ENCODE data around the gene BPGM. TPM values are rescaled to one million over a fixed set of nuclear protein-coding genes. Genes with fewer than 3 reads are reported as not detected.
"Not testable (repeated sequence)": the region's sequence is repeated elsewhere in the genome, so short reads cannot be mapped to it uniquely, and the experiment has no call there.

The BPGM gene
- total RNA-seq, 2 donors from 2014 or later: 22.3 to 27.7 TPM

- Mint-ChIP-seq H3K27ac (no peak overlapping the region), H3K36me3 (ENCODE audit: insufficient read depth in 2 of 2) (peaks cover 18 to 22% of the 10 kb centered on the region in 2 donors), H3K4me3 (no peak overlapping the region), H3K4me1 (ENCODE audit: low read depth) (peaks cover 35% of the 10 kb centered on the region), H3K9me3 (peaks cover 5 to 6% of the 10 kb centered on the region in 2 donors), H3K27me3 (ENCODE audit: low read depth) (no peaks in the 10 kb centered on the region)
- no peak for ATAC-seq (replicated peaks in 1 of 2)
- DNase-seq: no peak
Observed at GRCh38 chr7:134660242-134660785, 13.7 kb downstream of the BPGM start.

- H3K4me1 Mint-ChIP-seq (ENCODE audit: low read depth): peaks cover 36% of the 10 kb centered on the region
- H3K27ac Mint-ChIP-seq: peak overlapping the region; percentile 21
- peaks cover 16 to 22% of the 10 kb centered on the region in 2 donors for H3K36me3 Mint-ChIP-seq (ENCODE audit: insufficient read depth in 2 of 2)
- DNase-seq: no peak
- no peaks in the 10 kb centered on the region for H3K27me3 Mint-ChIP-seq (ENCODE audit: low read depth)
- peak in 1 of 2 donors; percentile 23 for ATAC-seq (replicated peaks in 1 of 2)
- H3K4me3 Mint-ChIP-seq: peak overlapping the region in 1 of 2 donors; percentile 14
- peaks cover 5% of the 10 kb centered on the region in 2 donors for H3K9me3 Mint-ChIP-seq
Observed at GRCh38 chr7:134660961-134661376, 14.3 kb downstream of the BPGM start.

GRCh38 chr7:134662166-134662870 is 15.7 kb downstream of the BPGM start:
- peak overlapping the region; percentile 13 for H3K27ac Mint-ChIP-seq
- DNase-seq (no peak), ATAC-seq (replicated peaks in 1 of 2) (peak in 1 of 2 donors; percentile 25)
- peaks cover 10 to 15% of the 10 kb centered on the region in 2 donors for H3K36me3 Mint-ChIP-seq (ENCODE audit: insufficient read depth in 2 of 2)
- H3K27me3 Mint-ChIP-seq (ENCODE audit: low read depth): no peaks in the 10 kb centered on the region
- H3K4me3 Mint-ChIP-seq: peak overlapping the region in 1 of 2 donors; percentile 4
- no peaks in the 10 kb centered on the region for H3K9me3 Mint-ChIP-seq
- H3K4me1 Mint-ChIP-seq (ENCODE audit: low read depth): peaks cover 38% of the 10 kb centered on the region

GRCh38 chr7:134662871-134663205 is 16.2 kb downstream of the BPGM start:
- Mint-ChIP-seq H3K27me3 (ENCODE audit: low read depth) (no peaks in the 10 kb centered on the region), H3K27ac (no peak overlapping the region), H3K36me3 (ENCODE audit: insufficient read depth in 2 of 2) (peaks cover 10 to 15% of the 10 kb centered on the region in 2 donors), H3K9me3 (no peaks in the 10 kb centered on the region), H3K4me1 (ENCODE audit: low read depth) (peaks cover 38% of the 10 kb centered on the region), H3K4me3 (no peak overlapping the region)
- ATAC-seq (replicated peaks in 1 of 2) (no peak), DNase-seq (no peak)

- Mint-ChIP-seq H3K36me3 (ENCODE audit: insufficient read depth in 2 of 2) (peaks cover 10 to 15% of the 10 kb centered on the region in 2 donors), H3K4me1 (ENCODE audit: low read depth) (peaks cover 55% of the 10 kb centered on the region)
- H3K9me3 Mint-ChIP-seq; DNase-seq; H3K27me3 Mint-ChIP-seq (ENCODE audit: low read depth); ATAC-seq (replicated peaks in 1 of 2); H3K27ac Mint-ChIP-seq; H3K4me3 Mint-ChIP-seq: not testable (repeated sequence)
Observed at GRCh38 chr7:134665045-134665444, 18.4 kb downstream of the BPGM start.

- peak overlapping the region; percentile 89 for H3K27ac Mint-ChIP-seq
- H3K27me3 Mint-ChIP-seq (ENCODE audit: low read depth): no peaks in the 10 kb centered on the region
- ATAC-seq (replicated peaks in 1 of 2) (peak; percentile 82 to 83), DNase-seq (no peak)
- peaks cover 10 to 13% of the 10 kb centered on the region in 2 donors for H3K36me3 Mint-ChIP-seq (ENCODE audit: insufficient read depth in 2 of 2)
- peaks cover 50% of the 10 kb centered on the region for H3K4me1 Mint-ChIP-seq (ENCODE audit: low read depth)
- no peaks in the 10 kb centered on the region for H3K9me3 Mint-ChIP-seq
- peak overlapping the region; percentile 4 to 66 for H3K4me3 Mint-ChIP-seq
Observed at GRCh38 chr7:134667899-134668298, 21.2 kb downstream of the BPGM start.

GRCh38 chr7:134669388-134669787 is 22.7 kb downstream of the BPGM start:
- H3K27ac Mint-ChIP-seq: peak overlapping the region; percentile 94
- DNase-seq (no peak), ATAC-seq (replicated peaks in 1 of 2) (peak; percentile 40 to 58)
- H3K4me1 Mint-ChIP-seq (ENCODE audit: low read depth): peaks cover 44% of the 10 kb centered on the region
- peak overlapping the region; percentile 66 to 71 for H3K4me3 Mint-ChIP-seq
- no peaks in the 10 kb centered on the region for H3K9me3 Mint-ChIP-seq
- no peaks in the 10 kb centered on the region for H3K27me3 Mint-ChIP-seq (ENCODE audit: low read depth)
- H3K36me3 Mint-ChIP-seq (ENCODE audit: insufficient read depth in 2 of 2): peaks cover 9 to 11% of the 10 kb centered on the region in 2 donors

- ATAC-seq (replicated peaks in 1 of 2): peak; percentile 81 to 82
- H3K9me3 Mint-ChIP-seq: no peaks in the 10 kb centered on the region
- peak overlapping the region; percentile 94 for H3K27ac Mint-ChIP-seq
- DNase-seq: peak; percentile 69 to 71
- peaks cover 5 to 9% of the 10 kb centered on the region in 2 donors for H3K36me3 Mint-ChIP-seq (ENCODE audit: insufficient read depth in 2 of 2)
- H3K4me1 Mint-ChIP-seq (ENCODE audit: low read depth): peaks cover 44% of the 10 kb centered on the region
- H3K27me3 Mint-ChIP-seq (ENCODE audit: low read depth): no peaks in the 10 kb centered on the region
- peak overlapping the region; percentile 66 to 71 for H3K4me3 Mint-ChIP-seq
Observed at GRCh38 chr7:134669845-134670373, 23.3 kb downstream of the BPGM start.

GRCh38 chr7:134671609-134672008 is 25.0 kb downstream of the BPGM start:
- no peak for ATAC-seq (replicated peaks in 1 of 2)
- no peak for DNase-seq
- Mint-ChIP-seq H3K27ac (no peak overlapping the region), H3K4me1 (ENCODE audit: low read depth) (peaks cover 38% of the 10 kb centered on the region), H3K9me3 (no peaks in the 10 kb centered on the region), H3K27me3 (ENCODE audit: low read depth) (no peaks in the 10 kb centered on the region), H3K36me3 (ENCODE audit: insufficient read depth in 2 of 2) (peaks cover 0 to 7% of the 10 kb centered on the region in 2 donors), H3K4me3 (no peak overlapping the region)

- H3K4me3 Mint-ChIP-seq: no peak overlapping the region
- H3K4me1 Mint-ChIP-seq (ENCODE audit: low read depth): peaks cover 22% of the 10 kb centered on the region
- no peak for DNase-seq
- peaks cover 0 to 10% of the 10 kb centered on the region in 2 donors for H3K36me3 Mint-ChIP-seq (ENCODE audit: insufficient read depth in 2 of 2)
- H3K9me3 Mint-ChIP-seq: no peaks in the 10 kb centered on the region
- ATAC-seq (replicated peaks in 1 of 2): no peak
- H3K27me3 Mint-ChIP-seq (ENCODE audit: low read depth): no peaks in the 10 kb centered on the region
- no peak overlapping the region for H3K27ac Mint-ChIP-seq
Observed at GRCh38 chr7:134674424-134674823, 27.8 kb downstream of the BPGM start.

- DNase-seq: no peak
- Mint-ChIP-seq H3K4me1 (ENCODE audit: low read depth) (peaks cover 7% of the 10 kb centered on the region), H3K4me3 (no peak overlapping the region), H3K9me3 (no peaks in the 10 kb centered on the region), H3K27me3 (ENCODE audit: low read depth) (no peaks in the 10 kb centered on the region), H3K36me3 (ENCODE audit: insufficient read depth in 2 of 2) (peaks cover 2 to 14% of the 10 kb centered on the region in 2 donors), H3K27ac (peak overlapping the region; percentile 75)
- peak in 1 of 2 donors; percentile 35 for ATAC-seq (replicated peaks in 1 of 2)
Observed at GRCh38 chr7:134676743-134677142, 30.1 kb downstream of the BPGM start.

- ATAC-seq (replicated peaks in 1 of 2): no peak
- peaks cover 7% of the 10 kb centered on the region for H3K4me1 Mint-ChIP-seq (ENCODE audit: low read depth)
- DNase-seq: no peak
- H3K9me3 Mint-ChIP-seq: no peaks in the 10 kb centered on the region
- H3K36me3 Mint-ChIP-seq (ENCODE audit: insufficient read depth in 2 of 2): peaks cover 2 to 12% of the 10 kb centered on the region in 2 donors
- no peak overlapping the region for H3K27ac Mint-ChIP-seq
- no peak overlapping the region for H3K4me3 Mint-ChIP-seq
- H3K27me3 Mint-ChIP-seq (ENCODE audit: low read depth): no peaks in the 10 kb centered on the region
Observed at GRCh38 chr7:134678115-134678514, 31.5 kb downstream of the BPGM start.

- Mint-ChIP-seq H3K27me3 (ENCODE audit: low read depth) (no peaks in the 10 kb centered on the region), H3K4me1 (ENCODE audit: low read depth) (peaks cover 7% of the 10 kb centered on the region), H3K36me3 (ENCODE audit: insufficient read depth in 2 of 2) (peaks cover 2 to 10% of the 10 kb centered on the region in 2 donors), H3K27ac (no peak overlapping the region), H3K9me3 (no peaks in the 10 kb centered on the region), H3K4me3 (no peak overlapping the region)
- ATAC-seq (replicated peaks in 1 of 2): no peak
- no peak for DNase-seq
Observed at GRCh38 chr7:134679006-134679405, 32.4 kb downstream of the BPGM start.

Measured in activated T-cell treated with anti-CD3 and anti-CD28 coated beads, Interleukin-2, amount 50 U/mL, for 72 hours (primary cell).